ENCODE results near the gene HOPX. TPM values are rescaled to one million over a fixed set of nuclear protein-coding genes. Genes with fewer than 3 reads are reported as not detected.

HOPX gene
- total RNA-seq, 4 donors from 2014 or later = 0.94 to 5.8 (median 2.1) TPM

DNA sequence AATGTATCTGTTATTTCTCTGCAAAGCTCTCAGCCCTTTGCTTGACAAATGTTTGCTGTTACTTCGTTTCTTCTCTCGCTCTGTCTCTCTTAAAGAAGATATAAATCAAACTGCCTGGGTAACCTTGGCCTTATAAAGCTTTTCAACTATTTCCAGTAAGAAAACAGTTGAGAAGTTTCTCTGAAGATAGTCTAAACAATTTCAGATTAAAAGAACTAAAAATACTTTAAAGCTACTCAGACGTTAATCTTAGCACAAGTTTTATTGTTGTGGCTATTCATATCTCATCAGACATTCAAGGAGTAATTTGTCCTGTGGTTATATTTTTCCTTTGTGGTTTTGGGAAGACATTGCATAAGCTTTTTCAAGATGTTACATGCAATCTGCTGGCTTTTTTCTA, 22.6 kb downstream of the HOPX start:
- no peak for TF ChIP-seq CTCF (IDR thresholded peaks at IDR 0.05; ENCODE audit: low read depth)

DNA sequence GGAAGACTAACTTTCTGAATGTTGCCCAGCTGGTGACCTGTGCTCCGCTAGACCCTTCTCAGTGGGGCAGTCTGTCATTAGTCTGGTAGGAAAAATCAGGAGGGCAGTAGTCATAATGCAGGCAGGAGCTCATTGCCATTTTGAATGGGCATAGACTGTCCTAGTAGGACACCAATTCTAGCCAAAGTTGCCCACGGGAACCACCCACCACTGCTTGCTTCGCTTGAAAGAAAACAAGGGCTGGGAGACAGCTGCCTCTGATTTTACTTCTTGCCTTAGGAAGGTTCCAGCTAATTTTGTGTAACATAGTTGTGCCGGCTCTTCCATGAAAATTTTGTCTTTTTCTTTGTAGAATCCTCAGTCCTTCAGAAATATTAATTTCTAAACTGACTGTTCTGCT, 23.3 kb downstream of the HOPX start:
- TF ChIP-seq CTCF (IDR thresholded peaks at IDR 0.05; ENCODE audit: low read depth) = no peak

GRCh38 chr4:56657128-56657527, 24.0 kb downstream of the HOPX start:
- TF ChIP-seq CTCF (IDR thresholded peaks at IDR 0.05; ENCODE audit: low read depth) = no peak

DNA sequence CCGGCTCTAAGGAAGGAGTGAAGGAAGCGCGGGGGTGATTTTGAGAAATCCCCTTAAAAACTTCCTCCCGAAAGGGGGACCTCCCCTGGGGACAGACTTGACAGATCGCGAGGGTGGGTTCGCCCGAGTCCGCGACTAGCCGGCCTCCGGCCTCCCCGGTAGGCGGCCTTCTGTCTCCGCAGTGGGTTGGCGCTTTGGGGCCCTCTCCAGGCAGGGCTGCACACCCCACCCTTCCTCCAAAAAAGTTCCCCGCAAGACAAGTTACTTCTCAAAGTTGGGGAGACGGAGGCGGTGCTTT, 24.8 kb downstream of the HOPX start:
- no peak for TF ChIP-seq CTCF (IDR thresholded peaks at IDR 0.05; ENCODE audit: low read depth)

- TF ChIP-seq CTCF (IDR thresholded peaks at IDR 0.05; ENCODE audit: low read depth) = no peak
Measured at GRCh38 chr4:56655627-56656345, 25.3 kb downstream of the HOPX start.

GRCh38 chr4:56655209-56655626, 25.9 kb downstream of the HOPX start:
- TF ChIP-seq CTCF (IDR thresholded peaks at IDR 0.05; ENCODE audit: low read depth) = no peak

DNA sequence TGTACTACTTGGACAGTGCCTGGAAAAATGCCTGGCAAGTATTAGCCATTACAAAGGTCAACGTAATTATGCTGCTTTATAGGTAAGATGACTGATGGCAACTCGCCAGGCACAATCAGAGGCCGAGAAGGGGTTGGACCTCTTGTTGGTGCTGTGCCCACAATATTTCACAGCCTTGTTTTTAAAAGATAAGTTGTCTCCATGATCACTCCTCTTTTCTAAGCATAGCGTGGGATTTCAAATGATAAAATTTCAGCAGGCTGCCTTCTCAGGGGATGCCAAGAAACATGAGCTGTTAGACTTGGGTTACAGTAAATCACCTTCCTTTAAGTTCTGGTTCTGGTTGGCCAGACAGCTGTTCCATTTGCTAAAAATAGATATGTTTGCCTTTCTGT, 26.9 kb downstream of the HOPX start:
- TF ChIP-seq CTCF (IDR thresholded peaks at IDR 0.05; ENCODE audit: low read depth) = no peak
